OCI-LY1 (cell line): Measurements from ENCODE around the gene PPM1E.

ENCODE experiments used
- CTCF ChIP-seq: fragments of 200-600 bp; sonication (generic), shearing (Covaris generic); IDR thresholded peaks from 2 replicates; pipeline ENCODE4 v1.5.1; 2017; ENCODE audit warnings: mild to moderate bottlenecking, antibody characterized with exemption, low read length, moderate library complexity, mixed read lengths
- EZH2 ChIP-seq: fragments of 200-600 bp; sonication (generic), shearing (Covaris generic); IDR thresholded peaks from 2 replicates; pipeline ENCODE4 v1.8.0; 2017; ENCODE audit warnings: borderline replicate concordance, mixed run types, mild to moderate bottlenecking, antibody characterized with exemption, low read length, moderate library complexity, mixed read lengths

- no peak for TF ChIP-seq CTCF
- no peak for TF ChIP-seq EZH2
Measured at GRCh38 chr17:58997756-58998553, 242.3 kb downstream of the PPM1E start.
